HG03571 (cell line): ENCODE results near the gene TPBGL.

Source experiments
- ATAC-seq: cut with Tn5 transposase; IDR thresholded peaks from one replicate; pipeline ENCODE4 v1.9.1; 2021; ENCODE audit not compliant: unreplicated experiment

TPBGL gene

GRCh38 chr11:75291741-75292140 is 51.2 kb downstream of the TPBGL start:
- no peak for ATAC-seq

DNA sequence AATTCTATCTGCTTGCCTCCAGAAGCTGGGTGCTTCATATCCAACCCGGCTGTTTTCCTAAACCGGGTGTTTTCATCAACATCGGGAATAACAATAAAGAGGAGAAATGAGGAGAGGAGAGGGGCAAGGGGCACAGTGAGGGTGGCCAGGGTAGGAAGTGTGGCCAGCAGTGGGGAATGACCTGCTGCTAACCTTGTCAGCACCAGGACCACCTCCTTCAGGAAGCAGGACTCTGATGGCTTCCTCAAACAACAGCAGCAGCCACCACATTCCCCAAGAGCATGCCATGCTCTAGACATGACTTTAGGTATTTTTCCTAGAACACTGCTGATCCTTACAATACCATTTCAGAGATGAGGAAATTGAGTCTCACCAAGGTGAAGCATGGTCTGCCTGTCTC is 52.4 kb downstream of the TPBGL start:
- ATAC-seq, result no peak
